Right lobe of liver (tissue), 4 donors: ENCODE data around the gene DSCAML1.

Experiments
- CTCF ChIP-seq, 4 donors: fragments of 200-600 bp in 3 of 4; fragments of 450-650 bp in 1 of 4; IDR thresholded peaks; one replicate each; pipeline versions ENCODE4 v1.5.1 to v1.8.0; 2016 to 2022; ENCODE audit warnings: antibody characterized with exemption in 4 of 4, mild to moderate bottlenecking in 2 of 4
- POLR2A ChIP-seq: fragments of 450-650 bp; IDR thresholded peaks from one replicate; pipeline ENCODE4 v1.6.1; 2017; ENCODE audit warnings: antibody characterized with exemption, mild to moderate bottlenecking
- donor health status: DM: no; HTN: no; CAD: no.
- donor health status: DM: no; HTN: no; CAD: no.
- donor health status: DM: no; HTN: yes; CAD: no.

- no peak for TF ChIP-seq POLR2A
- TF ChIP-seq CTCF (IDR thresholded peaks at IDR 0.05) = no peak
These were observed 408.8 kb downstream of the DSCAML1 start for GRCh38 chr11:117387992-117388755.
